Gastrocnemius medialis (tissue), 4 donors: ENCODE measurements around the gene LSM11.

Experiments used
- POLR2A ChIP-seq, 2 donors: fragments of 450-650 bp; IDR thresholded peaks; one replicate each; pipeline ENCODE4 v1.6.1; 2017; ENCODE audit warnings: antibody characterized with exemption in 2 of 2, mild to moderate bottlenecking in 2 of 2, moderate library complexity in 2 of 2
- TF ChIP-seq, protein P1 (sequence below), 5 experiments: fragments of 450-650 bp in 3 of 5; fragments of 200-600 bp in 2 of 5; sonication (generic) in 2 of 5; IDR thresholded peaks in 4 of 5; conservative IDR thresholded peaks in 1 of 5; 1 replicate in 4 of 5; 2 replicates in 1 of 5; pipeline ENCODE4 v1.5.1; 2016 to 2019; ENCODE audit warnings: antibody characterized with exemption in 5 of 5, mild to moderate bottlenecking in 3 of 5, moderate library complexity in 3 of 5

DNA sequence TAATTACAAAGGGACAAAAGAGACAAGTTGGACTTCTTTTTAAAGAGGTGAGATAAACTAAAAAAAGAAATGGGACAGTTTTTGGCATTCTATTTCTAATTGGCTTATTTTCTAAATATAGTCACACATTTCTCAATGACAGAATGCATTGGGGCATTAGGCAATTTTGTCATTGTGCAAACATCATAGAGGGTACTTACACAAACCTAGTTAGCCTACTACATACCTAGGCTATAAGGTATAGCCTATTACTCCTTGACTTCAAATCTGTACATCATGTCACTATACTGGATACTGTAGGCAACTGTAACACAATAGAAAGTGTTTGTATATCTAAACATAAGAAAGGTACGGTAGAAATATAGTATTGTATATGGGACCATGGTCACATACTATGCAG, 56.1 kb downstream of the LSM11 start:
- TF ChIP-seq, protein P1, sequence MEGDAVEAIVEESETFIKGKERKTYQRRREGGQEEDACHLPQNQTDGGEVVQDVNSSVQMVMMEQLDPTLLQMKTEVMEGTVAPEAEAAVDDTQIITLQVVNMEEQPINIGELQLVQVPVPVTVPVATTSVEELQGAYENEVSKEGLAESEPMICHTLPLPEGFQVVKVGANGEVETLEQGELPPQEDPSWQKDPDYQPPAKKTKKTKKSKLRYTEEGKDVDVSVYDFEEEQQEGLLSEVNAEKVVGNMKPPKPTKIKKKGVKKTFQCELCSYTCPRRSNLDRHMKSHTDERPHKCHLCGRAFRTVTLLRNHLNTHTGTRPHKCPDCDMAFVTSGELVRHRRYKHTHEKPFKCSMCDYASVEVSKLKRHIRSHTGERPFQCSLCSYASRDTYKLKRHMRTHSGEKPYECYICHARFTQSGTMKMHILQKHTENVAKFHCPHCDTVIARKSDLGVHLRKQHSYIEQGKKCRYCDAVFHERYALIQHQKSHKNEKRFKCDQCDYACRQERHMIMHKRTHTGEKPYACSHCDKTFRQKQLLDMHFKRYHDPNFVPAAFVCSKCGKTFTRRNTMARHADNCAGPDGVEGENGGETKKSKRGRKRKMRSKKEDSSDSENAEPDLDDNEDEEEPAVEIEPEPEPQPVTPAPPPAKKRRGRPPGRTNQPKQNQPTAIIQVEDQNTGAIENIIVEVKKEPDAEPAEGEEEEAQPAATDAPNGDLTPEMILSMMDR (IDR thresholded peaks at IDR 0.05 in 4 of 5, conservative IDR thresholded peaks at IDR 0.05 in 1 of 5), result no peak
- no peak for TF ChIP-seq POLR2A (IDR thresholded peaks at IDR 0.05)
